IPS-11a (cell line): ENCODE results near the gene GHITM.
"Not testable (repeated sequence)": the region's sequence is repeated elsewhere in the genome, so short reads cannot be mapped to it uniquely, and the experiment has no call there.

ENCODE experiments used
- H3K4me3 ChIP-seq: one replicate; pipeline ENCODE4 v1.5.1; 2013; ENCODE audit warnings: low read depth, low read length, control low read depth

GHITM gene

GRCh38 chr10:84139126-84140035 lies at the start of gene GHITM:
GHITM (plus strand) TSS chr10:84139509; CDS start chr10:84141501, 1,992 bp downstream.
- H3K4me3 ChIP-seq, result peak within 1 kb of the TSS; percentile 97

GRCh38 chr10:84095811-84096497 lies 43.4 kb upstream of the GHITM start:
- no peak overlapping the region for H3K4me3 ChIP-seq

GRCh38 chr10:84097787-84098353 lies 41.4 kb upstream of the GHITM start:
- H3K4me3 ChIP-seq, result no peak overlapping the region

- no peak overlapping the region for H3K4me3 ChIP-seq
Measured at GRCh38 chr10:84098667-84099066, 40.6 kb upstream of the GHITM start.

- H3K4me3 ChIP-seq, result no peak overlapping the region
Measured at GRCh38 chr10:84101042-84101441, 38.3 kb upstream of the GHITM start.

- H3K4me3 ChIP-seq, result no peak overlapping the region
Measured at GRCh38 chr10:84108797-84109196, 30.5 kb upstream of the GHITM start.

GRCh38 chr10:84109772-84110171 lies 29.5 kb upstream of the GHITM start:
- not testable (repeated sequence) for H3K4me3 ChIP-seq

- H3K4me3 ChIP-seq, result not testable (repeated sequence)
Measured at GRCh38 chr10:84113468-84113867, 25.8 kb upstream of the GHITM start.

GRCh38 chr10:84114088-84114667 lies 25.1 kb upstream of the GHITM start:
- no peak overlapping the region for H3K4me3 ChIP-seq

GRCh38 chr10:84117204-84117603 lies 22.1 kb upstream of the GHITM start:
- not testable (repeated sequence) for H3K4me3 ChIP-seq

GRCh38 chr10:84117686-84118394 lies 21.5 kb upstream of the GHITM start:
- no peak overlapping the region for H3K4me3 ChIP-seq

GRCh38 chr10:84118395-84119006 lies 20.8 kb upstream of the GHITM start:
- no peak overlapping the region for H3K4me3 ChIP-seq

- H3K4me3 ChIP-seq, result no peak overlapping the region
Measured at GRCh38 chr10:84123362-84123761, 15.9 kb upstream of the GHITM start.

- H3K4me3 ChIP-seq, result not testable (repeated sequence)
Measured at GRCh38 chr10:84125910-84126784, 13.2 kb upstream of the GHITM start.

- no peak overlapping the region for H3K4me3 ChIP-seq
Measured at GRCh38 chr10:84126785-84127167, 12.5 kb upstream of the GHITM start.

- no peak overlapping the region for H3K4me3 ChIP-seq
Measured at GRCh38 chr10:84135836-84136235, 3.5 kb upstream of the GHITM start.

- no peak overlapping the region for H3K4me3 ChIP-seq
Measured at GRCh38 chr10:84137811-84138210, 1.5 kb upstream of the GHITM start.

GRCh38 chr10:84138478-84139125 lies 707 bp upstream of the GHITM start:
- H3K4me3 ChIP-seq, result peak overlapping the region; percentile 50

GRCh38 chr10:84140036-84140379 lies 699 bp downstream of the GHITM start:
- H3K4me3 ChIP-seq, result peak overlapping the region; percentile 97
